ENCODE data around the gene NPAS2. TPM values are rescaled to one million over a fixed set of nuclear protein-coding genes. Genes with fewer than 3 reads are reported as not detected.

Gene NPAS2
- total RNA-seq, 2 experiments from 2014 or later, result 5.5 to 6.2 TPM

DNA sequence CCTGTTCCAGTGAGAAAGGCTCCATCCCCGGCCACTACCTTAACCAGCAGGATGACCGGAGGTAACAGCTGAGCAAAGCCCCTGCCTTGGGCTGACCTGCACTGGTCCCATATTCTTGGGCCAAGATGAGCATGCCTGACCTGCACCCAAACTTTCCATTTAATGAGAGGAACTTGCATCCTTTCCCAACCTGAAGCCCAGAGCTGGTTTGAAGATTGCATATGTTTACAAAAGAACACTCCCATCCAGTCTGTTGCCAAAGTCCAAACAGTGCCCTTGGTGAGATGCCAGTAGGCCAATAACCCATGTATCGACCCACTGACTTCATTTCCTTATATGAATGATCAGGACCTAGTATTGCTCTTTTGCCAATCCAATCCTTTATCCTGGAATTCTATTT lies 5.5 kb upstream of the NPAS2 start:
- Mint-ChIP-seq H3K36me3 (ENCODE audit: low read depth) (no peaks in the 10 kb centered on the region), H3K9me3 (ENCODE audit: insufficient read depth) (no peaks in the 10 kb centered on the region), H3K4me3 (no peak overlapping the region), H3K27ac (no peak overlapping the region), H3K4me1 (ENCODE audit: low read depth) (peaks cover 37% of the 10 kb centered on the region), H3K27me3 (ENCODE audit: low read depth) (peaks cover 18% of the 10 kb centered on the region)
- ChIA-PET POLR2A (no interaction called here), CTCF (interaction anchor here (1.4 kb wide), 1 partner anchor 220 kb away, joined by 4 read pairs; no protein-coding TSS in a partner anchor)
- DNase-seq (no peak), ATAC-seq (no peak)

DNA sequence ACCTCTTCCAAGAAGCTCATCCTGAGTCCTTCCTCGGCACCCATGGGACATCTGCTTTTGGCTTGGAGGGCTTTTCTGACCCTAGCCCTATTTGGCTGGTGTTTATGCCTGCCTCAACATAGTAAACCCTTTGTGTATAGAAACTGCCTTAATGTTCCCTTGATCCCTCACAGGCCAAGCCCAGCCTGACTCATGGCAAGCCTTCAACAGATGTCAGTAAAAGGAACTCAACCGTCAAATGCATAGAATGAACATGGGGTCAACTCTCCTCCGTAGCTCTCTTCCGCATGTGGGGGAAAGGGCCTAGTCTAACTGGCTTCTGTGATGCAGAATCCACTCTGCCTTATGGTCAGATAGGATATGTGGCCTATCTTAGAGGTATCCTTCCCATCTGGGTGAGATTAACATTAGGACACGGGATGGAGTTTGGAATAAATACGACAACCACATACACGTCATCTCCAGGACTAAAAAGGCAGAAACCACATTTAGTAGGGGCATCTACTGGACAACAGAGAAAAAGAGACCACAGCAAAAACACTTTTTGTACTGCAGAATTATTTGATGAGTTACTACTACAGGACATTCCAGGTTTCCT lies 2.5 kb upstream of the NPAS2 start:
- DNase-seq (no peak), ATAC-seq (no peak)
- H3K9me3 Mint-ChIP-seq (ENCODE audit: insufficient read depth), result no peaks in the 10 kb centered on the region
- no peak overlapping the region for H3K4me3 Mint-ChIP-seq
- peaks cover 27% of the 10 kb centered on the region for H3K27me3 Mint-ChIP-seq (ENCODE audit: low read depth)
- peaks cover 3% of the 10 kb centered on the region for H3K36me3 Mint-ChIP-seq (ENCODE audit: low read depth)
- H3K4me1 Mint-ChIP-seq (ENCODE audit: low read depth), result peaks cover 33% of the 10 kb centered on the region
- no peak overlapping the region for H3K27ac Mint-ChIP-seq
- ChIA-PET POLR2A (no interaction called here), CTCF (no interaction called here)

DNA sequence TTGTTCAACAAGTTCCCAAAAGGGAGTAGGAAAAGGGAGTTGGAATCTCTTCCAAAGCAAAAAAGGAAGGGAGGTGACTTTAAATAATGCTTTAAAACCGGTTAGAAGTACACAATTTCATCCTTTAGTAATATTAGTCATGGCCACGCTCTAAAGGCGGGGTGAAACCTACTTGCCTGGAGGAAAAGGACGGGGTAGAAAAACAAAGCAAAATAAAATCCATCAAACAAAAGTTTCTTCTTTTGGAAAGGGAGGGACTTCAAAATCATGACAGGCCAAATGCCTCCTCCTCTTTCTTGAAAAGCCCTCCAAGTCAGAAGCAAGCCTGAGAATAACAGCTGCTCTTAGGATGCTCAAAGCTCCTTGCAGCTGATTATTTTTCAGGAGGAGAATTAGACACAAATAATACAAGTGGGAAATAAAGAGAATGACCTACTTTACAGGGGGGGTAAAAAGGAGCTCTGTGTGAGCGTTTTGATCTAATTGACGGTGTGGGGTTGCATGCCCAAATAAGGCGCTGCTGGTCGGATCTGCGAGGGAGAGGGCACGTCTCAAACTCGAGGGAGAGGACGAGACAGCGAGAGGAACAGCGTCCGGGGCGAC lies 1.8 kb upstream of the NPAS2 start:
- peaks cover 3% of the 10 kb centered on the region for H3K36me3 Mint-ChIP-seq (ENCODE audit: low read depth)
- peak; percentile 41 for ATAC-seq
- H3K4me1 Mint-ChIP-seq (ENCODE audit: low read depth), result peaks cover 27% of the 10 kb centered on the region
- H3K9me3 Mint-ChIP-seq (ENCODE audit: insufficient read depth), result no peaks in the 10 kb centered on the region
- H3K27ac Mint-ChIP-seq, result no peak overlapping the region
- no peak for DNase-seq
- ChIA-PET CTCF (interaction anchor here (1.0 kb wide), 1 partner anchor 437 kb away, joined by 4 read pairs; no protein-coding TSS in a partner anchor), POLR2A (no interaction called here)
- H3K4me3 Mint-ChIP-seq, result peak overlapping the region; percentile 56
- H3K27me3 Mint-ChIP-seq (ENCODE audit: low read depth), result peaks cover 32% of the 10 kb centered on the region

DNA sequence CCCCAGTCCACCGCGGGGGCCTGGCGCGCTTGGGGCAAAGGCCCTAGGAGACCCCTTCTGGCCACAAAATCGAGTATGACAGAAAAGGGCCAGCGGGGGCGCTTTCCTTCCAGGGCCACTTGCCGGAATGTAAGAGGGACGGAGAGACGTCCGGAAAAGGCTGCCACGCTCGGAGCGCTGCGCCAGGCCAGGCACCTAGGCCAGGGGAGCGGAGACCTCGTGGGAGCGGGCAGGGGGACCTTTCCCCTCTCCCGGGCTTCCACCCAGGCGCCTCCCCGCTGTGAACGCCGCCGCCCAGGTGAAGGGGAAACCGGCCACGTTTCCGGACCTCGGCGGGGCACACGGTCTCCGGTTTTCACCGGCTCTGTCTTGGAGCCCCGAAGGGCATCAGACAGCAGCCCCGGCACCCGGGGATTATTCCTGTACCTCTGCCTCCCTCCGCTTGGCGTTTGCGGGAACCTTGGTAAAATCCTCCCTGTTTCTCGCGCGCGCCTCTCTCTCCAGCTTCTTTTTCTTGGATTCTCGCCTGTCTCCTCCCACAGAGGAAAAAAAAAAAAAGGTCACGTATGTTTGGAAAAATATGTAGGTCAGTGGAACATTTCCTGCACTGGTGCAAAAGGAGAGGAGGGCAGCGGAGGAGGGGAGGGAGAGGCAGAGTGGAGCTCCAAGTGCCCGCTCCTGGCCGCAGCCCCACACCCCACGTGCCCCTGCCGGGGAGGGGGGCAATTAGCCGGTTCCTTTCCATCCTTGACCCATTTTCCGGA lies 1.2 kb upstream of the NPAS2 start:
- CTCF ChIA-PET, result interaction anchor here (1.0 kb wide), 1 partner anchor 438 kb away, joined by 4 read pairs; no protein-coding TSS in a partner anchor
- H3K4me3 Mint-ChIP-seq, result peak overlapping the region; percentile 67
- no peak overlapping the region for H3K27ac Mint-ChIP-seq
- ATAC-seq (peak; percentile 43), DNase-seq (peak; percentile 33)
- H3K27me3 Mint-ChIP-seq (ENCODE audit: low read depth), result peaks cover 35% of the 10 kb centered on the region
- peaks cover 20% of the 10 kb centered on the region for H3K4me1 Mint-ChIP-seq (ENCODE audit: low read depth)
- POLR2A ChIA-PET, result no interaction called here
- peaks cover 3% of the 10 kb centered on the region for H3K36me3 Mint-ChIP-seq (ENCODE audit: low read depth)
- H3K9me3 Mint-ChIP-seq (ENCODE audit: insufficient read depth), result no peaks in the 10 kb centered on the region

DNA sequence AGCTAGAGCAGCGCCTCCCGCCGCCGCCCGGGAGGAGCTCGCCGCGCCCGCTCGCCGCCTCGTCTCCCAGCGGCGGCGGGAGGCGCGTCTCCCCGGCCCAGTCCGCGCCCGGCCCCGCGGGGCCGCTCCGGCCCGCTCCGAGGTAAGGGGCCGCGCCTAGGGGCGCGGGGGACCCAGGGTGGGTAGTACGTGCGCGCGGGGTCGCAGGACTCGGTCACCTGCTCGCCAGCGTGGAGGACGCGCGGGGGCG lies 259 bp downstream of the NPAS2 start:
- peaks cover 13% of the 10 kb centered on the region for H3K4me1 Mint-ChIP-seq (ENCODE audit: low read depth)
- no peak overlapping the region for H3K27ac Mint-ChIP-seq
- H3K27me3 Mint-ChIP-seq (ENCODE audit: low read depth), result peaks cover 34% of the 10 kb centered on the region
- no peak for DNase-seq
- CTCF ChIA-PET, result no interaction called here
- no peak for ATAC-seq
- peaks cover 3% of the 10 kb centered on the region for H3K36me3 Mint-ChIP-seq (ENCODE audit: low read depth)
- POLR2A ChIA-PET, result interaction anchor here (1.6 kb wide), 1 partner anchor 182 kb away, joined by 5 read pairs; the partner anchor contains the start of gene RPL31
- H3K4me3 Mint-ChIP-seq, result no peak overlapping the region
- no peaks in the 10 kb centered on the region for H3K9me3 Mint-ChIP-seq (ENCODE audit: insufficient read depth)

DNA sequence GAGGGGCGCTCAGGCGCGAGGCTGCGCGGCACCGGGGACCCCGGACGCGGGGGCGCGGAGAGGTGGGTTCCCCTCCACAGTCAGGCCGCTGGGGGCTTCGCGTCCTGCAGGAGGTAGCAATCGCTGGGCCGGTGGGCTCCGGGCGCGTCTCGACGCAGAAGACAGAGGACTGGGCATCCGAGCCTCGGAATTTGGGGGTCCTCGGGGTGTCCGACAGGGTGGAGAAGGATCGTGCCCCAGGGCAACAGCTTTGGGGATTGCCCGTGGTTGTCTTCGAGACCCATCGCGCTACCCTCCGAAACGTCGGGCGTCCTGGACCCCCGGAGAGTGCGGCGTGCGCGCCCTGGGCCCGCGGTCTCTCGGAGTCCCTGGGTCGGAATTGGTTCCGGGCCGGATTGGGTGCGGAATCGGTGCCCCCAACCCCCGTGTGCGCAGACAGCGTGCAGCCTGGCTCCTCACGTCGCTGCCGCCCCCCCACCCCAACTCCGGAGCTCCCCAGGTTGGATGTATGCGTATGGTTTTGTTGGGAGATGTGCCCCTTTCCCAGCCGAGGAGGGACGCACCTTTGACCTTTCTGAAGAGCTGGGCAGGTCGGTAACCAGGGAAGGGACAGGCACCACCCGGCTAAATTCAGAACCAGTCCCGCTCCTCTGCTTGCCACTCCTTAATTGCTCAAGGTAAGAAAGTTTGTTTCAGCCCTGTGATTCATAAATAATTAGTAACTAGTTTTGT lies 750 bp downstream of the NPAS2 start:
- DNase-seq (no peak), ATAC-seq (no peak)
- Mint-ChIP-seq H3K4me1 (ENCODE audit: low read depth) (peaks cover 13% of the 10 kb centered on the region), H3K27me3 (ENCODE audit: low read depth) (peaks cover 34% of the 10 kb centered on the region), H3K4me3 (peak overlapping the region; percentile 62), H3K27ac (no peak overlapping the region), H3K9me3 (ENCODE audit: insufficient read depth) (no peaks in the 10 kb centered on the region), H3K36me3 (ENCODE audit: low read depth) (peaks cover 3% of the 10 kb centered on the region)
- ChIA-PET CTCF (interaction anchor here (1.1 kb wide), 1 partner anchor 20 kb away, joined by 3 read pairs; no protein-coding TSS in a partner anchor), POLR2A (interaction anchor here (1.6 kb wide), 1 partner anchor 182 kb away, joined by 5 read pairs; the partner anchor contains the start of gene RPL31)

DNA sequence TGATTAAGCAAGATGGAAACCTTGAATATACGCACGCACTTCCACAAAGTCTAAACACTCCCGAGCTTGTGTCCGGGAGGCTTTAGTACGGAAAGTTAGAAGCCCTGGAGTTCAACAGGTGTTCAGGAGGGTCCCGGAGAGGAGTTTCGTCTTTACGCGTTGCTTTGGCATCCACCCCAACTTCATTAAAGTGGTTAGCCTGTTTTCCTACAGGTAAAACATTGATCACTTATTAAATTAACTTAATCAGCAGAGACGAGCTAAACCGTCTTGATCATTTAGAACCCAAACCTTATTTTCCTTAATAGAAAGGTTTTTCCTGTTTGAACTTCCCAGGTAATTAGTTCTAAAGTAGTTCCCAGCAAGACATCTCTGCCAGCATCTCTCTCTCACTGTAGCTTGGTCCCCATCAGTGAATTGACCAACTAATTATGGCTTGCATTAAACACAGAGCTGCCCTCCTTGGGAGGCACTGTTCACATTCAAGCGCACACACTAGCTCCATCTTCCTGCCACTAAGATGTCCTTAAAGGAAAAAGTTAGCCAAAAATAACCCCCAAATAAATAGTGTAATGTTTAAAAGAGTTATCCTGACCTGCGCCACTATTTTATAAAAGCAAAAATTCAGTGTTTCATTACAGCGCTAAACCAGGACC lies 1.4 kb downstream of the NPAS2 start:
- ATAC-seq (no peak), DNase-seq (no peak)
- Mint-ChIP-seq H3K36me3 (ENCODE audit: low read depth) (peaks cover 3% of the 10 kb centered on the region), H3K4me3 (peak overlapping the region; percentile 62), H3K27me3 (ENCODE audit: low read depth) (peaks cover 34% of the 10 kb centered on the region), H3K9me3 (ENCODE audit: insufficient read depth) (no peaks in the 10 kb centered on the region), H3K27ac (no peak overlapping the region), H3K4me1 (ENCODE audit: low read depth) (peaks cover 13% of the 10 kb centered on the region)
- CTCF ChIA-PET, result interaction anchor here (1.1 to 1.6 kb wide), 2 partner anchors 20 to 211 kb away, joined by 3 to 4 read pairs; no protein-coding TSS in a partner anchor
- POLR2A ChIA-PET, result interaction anchor here (0.6 to 1.6 kb wide), 2 partner anchors 181 to 1876 kb away, joined by 3 to 5 read pairs; partner anchors contain the start of gene RPL31

DNA sequence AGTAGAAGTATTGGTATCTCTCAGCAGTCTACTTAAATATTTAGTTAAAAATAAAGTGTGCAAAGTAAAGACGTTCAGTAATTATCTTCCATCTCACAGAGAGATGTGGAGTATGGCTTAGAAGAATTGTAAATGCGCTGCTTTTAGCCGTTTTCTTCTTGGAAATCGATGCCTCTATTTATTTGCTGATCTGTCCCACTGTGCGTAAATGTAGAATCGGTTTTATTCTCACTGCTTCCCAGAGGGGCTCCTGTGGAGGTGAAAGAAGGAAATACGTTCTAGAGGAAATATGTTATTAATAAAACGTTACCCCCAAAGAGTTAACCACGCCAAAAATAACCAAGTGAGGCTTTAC lies 1.9 kb downstream of the NPAS2 start:
- Mint-ChIP-seq H3K4me1 (ENCODE audit: low read depth) (peaks cover 13% of the 10 kb centered on the region), H3K9me3 (ENCODE audit: insufficient read depth) (no peaks in the 10 kb centered on the region), H3K27me3 (ENCODE audit: low read depth) (peaks cover 34% of the 10 kb centered on the region), H3K4me3 (no peak overlapping the region), H3K36me3 (ENCODE audit: low read depth) (peaks cover 3% of the 10 kb centered on the region), H3K27ac (no peak overlapping the region)
- POLR2A ChIA-PET, result interaction anchor here (0.6 to 1.6 kb wide), 2 partner anchors 180 to 1876 kb away, joined by 3 to 5 read pairs; partner anchors contain the start of gene RPL31
- CTCF ChIA-PET, result interaction anchor here (0.8 to 1.6 kb wide), 2 partner anchors 8 to 211 kb away, joined by 3 to 4 read pairs; no protein-coding TSS in a partner anchor
- no peak for ATAC-seq
- DNase-seq, result no peak

DNA sequence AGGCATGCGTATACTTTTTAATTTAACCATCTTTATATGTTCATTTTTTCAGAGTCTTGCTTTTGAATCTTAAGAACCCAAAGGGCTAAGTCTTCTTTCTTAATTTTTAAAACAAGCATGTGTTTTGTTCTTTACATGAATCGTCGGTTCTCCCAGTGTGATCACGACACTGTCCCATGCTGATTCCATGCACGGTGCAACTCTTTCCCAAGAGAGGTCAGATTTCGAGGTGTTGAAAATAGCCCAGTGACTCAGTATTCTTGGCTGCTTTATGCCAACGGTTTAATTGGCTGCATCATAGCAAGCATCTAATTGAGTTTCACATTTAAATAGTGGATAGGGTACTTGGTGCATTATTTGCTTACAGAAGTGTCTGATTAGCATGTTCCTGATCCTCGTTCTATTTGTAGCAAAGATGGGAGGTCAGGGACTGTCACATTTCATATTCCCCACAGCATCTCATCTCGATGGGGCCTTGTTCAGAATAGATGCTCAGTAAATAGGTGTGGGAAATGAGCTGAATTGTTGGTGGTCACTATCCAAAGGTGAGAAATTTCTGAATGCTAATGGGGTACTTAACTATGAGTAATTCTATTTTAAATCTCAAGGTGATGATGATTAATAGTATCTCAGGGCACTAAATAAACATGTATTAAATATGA lies 2.8 kb downstream of the NPAS2 start:
- H3K27ac Mint-ChIP-seq, result no peak overlapping the region
- H3K4me3 Mint-ChIP-seq, result no peak overlapping the region
- no peak for DNase-seq
- peaks cover 3% of the 10 kb centered on the region for H3K36me3 Mint-ChIP-seq (ENCODE audit: low read depth)
- POLR2A ChIA-PET, result no interaction called here
- no peaks in the 10 kb centered on the region for H3K9me3 Mint-ChIP-seq (ENCODE audit: insufficient read depth)
- ATAC-seq, result no peak
- CTCF ChIA-PET, result interaction anchor here (0.8 to 1.6 kb wide), 2 partner anchors 9 to 212 kb away, joined by 3 to 4 read pairs; no protein-coding TSS in a partner anchor
- H3K27me3 Mint-ChIP-seq (ENCODE audit: low read depth), result peaks cover 30% of the 10 kb centered on the region
- peaks cover 13% of the 10 kb centered on the region for H3K4me1 Mint-ChIP-seq (ENCODE audit: low read depth)

DNA sequence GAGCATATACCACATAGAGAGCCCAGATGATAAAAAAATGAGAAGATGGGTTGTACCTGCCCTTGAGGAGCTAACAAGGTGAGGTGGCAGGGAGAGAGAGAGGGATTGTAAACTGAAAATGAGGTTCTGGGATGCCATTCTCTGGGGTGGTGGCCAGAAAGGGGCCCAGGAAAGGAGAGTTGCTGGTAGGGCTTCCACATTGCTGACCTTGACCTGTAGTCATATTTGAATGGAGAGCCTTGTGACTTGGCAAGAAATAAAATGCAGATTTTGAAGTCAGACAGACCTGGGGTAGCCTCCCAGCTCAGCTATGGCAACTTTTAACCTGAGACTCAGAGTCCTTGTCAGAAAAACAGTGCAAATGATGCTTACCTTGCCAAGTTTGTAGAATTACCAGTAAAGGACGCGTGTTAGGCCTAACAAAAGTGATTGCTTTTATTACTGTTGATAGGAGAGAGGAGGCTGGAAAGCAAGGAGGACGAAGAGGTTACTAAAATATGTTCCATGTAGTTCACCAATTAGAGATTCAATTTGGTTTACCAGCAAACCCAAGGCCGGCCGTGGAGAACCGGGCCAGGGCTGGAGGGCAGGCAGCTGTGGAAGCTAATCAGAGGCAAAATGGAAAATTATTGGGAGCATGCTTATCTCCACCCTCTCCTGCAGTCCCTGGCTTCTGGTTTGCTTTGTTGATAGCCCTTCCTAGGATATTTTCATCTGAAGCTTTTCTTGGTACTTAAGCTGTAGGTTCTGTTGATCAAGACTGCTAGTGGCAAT lies 3.9 kb downstream of the NPAS2 start:
- H3K36me3 Mint-ChIP-seq (ENCODE audit: low read depth), result peaks cover 3% of the 10 kb centered on the region
- no peak overlapping the region for H3K4me3 Mint-ChIP-seq
- H3K4me1 Mint-ChIP-seq (ENCODE audit: low read depth), result peaks cover 7% of the 10 kb centered on the region
- ATAC-seq, result no peak
- H3K27me3 Mint-ChIP-seq (ENCODE audit: low read depth), result peaks cover 27% of the 10 kb centered on the region
- no peak overlapping the region for H3K27ac Mint-ChIP-seq
- CTCF ChIA-PET, result no interaction called here
- POLR2A ChIA-PET, result no interaction called here
- no peaks in the 10 kb centered on the region for H3K9me3 Mint-ChIP-seq (ENCODE audit: insufficient read depth)
- no peak for DNase-seq
